Measurements from ENCODE around the gene LOXL4.
"Not testable (repeated sequence)": the region's sequence is repeated elsewhere in the genome, so short reads cannot be mapped to it uniquely, and the experiment has no call there.

Gene LOXL4

DNA sequence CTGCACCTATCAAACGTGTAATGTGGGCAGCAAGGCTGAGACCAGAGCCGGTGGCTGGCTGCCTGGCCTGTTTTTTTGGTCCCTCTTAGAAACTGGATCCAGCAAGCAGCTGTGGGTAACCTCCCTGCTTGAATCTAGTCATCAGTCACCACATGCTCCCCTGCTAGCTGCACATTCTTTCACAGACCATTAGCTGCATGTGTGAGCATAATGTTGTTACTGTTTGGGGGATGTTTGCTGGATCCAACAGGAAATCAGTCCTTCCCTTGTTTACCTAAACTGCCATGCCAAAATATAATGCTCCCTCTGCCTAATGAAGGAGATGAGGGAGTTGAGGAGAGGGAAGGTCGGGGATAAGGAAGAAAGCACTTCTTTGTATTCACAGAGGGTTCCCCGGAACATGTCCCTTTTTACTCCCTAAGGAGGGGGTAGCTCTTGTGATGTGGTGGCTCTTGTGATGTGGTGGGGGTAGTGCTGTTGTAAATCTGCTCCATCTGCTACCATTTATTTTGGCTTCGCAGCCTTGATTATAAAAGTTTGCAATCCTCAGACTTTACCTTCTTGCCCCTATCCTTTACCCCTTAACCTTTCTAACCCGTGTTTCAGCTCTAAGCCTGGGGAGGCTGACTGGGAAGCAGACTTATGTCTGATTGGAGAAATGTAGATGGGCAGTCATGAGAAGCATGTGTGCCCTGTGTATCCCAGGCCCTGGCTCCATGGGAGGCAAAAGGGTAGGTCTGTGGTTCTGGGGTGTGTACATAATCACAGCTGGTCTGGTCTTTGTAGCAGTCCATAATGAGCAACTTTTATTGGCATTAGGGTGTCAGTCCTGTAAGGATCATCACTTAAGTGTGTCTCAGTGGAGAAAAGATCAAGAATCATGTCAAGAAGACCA is 20.8 kb downstream of the LOXL4 start:
- no peak for DNase-seq (ENCODE audit: low read depth in 1 of 2, low spot score in 1 of 2)

DNA sequence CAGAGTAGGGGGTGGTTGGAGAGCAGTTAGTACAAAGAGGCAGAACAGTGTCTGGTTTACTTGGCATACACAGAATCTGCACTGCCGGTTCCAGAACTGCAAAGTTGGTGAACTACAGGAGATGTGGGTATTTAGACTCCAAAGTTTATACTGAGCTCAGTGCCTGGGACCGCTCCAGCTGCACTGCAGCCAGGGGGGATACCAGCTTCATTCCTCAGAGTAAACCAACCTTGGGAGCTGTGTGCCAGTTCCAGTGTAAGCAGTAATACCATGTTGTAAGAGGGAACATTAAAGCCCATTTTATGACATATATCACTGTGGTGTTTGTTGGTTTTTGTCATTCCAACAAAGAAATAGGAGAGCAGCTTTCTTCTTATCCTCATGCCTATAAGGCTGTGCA is 23.4 kb downstream of the LOXL4 start:
- DNase-seq (ENCODE audit: low read depth in 1 of 2, low spot score in 1 of 2) = no peak

DNA sequence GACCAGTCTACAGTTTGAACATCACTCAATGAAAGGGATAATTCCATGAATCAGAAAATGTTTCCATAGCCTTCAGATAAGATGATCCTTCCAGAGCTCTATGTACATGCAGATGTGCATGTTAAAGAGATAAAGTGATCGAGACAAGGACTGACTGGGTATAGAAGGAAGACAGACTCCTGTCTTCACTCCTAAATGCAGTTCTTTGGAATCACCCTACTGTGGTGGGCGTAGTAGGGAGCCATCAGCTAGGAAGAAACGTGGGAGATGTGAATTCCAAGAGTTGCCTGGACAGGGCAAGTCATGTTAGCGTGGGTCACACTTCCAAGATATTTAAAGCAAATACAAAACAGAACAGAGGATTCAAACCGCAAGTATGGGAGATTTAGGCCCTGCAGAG is 23.9 kb downstream of the LOXL4 start:
- DNase-seq (ENCODE audit: low read depth in 1 of 2, low spot score in 1 of 2) = no peak

DNA sequence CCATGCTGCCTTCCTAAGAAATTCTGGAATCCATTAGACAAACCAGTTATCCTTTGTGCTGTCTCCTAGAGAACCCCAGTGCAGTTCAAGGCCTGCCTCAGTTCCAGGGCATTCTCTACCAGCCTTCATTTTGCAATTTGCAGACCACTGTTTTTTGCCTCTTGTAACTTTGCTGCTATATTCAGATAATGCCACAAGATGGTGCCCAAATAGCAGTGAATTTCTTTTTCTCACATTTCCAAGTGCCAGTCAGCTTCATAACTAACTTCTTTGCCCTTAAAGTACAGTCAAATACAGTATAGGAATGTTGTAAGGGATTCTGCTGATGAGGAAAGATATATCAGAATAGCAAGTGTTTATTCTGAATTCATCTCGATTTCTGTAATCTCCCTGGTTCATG is 25.2 kb downstream of the LOXL4 start:
- no peak for DNase-seq (ENCODE audit: low read depth in 1 of 2, low spot score in 1 of 2)

DNA sequence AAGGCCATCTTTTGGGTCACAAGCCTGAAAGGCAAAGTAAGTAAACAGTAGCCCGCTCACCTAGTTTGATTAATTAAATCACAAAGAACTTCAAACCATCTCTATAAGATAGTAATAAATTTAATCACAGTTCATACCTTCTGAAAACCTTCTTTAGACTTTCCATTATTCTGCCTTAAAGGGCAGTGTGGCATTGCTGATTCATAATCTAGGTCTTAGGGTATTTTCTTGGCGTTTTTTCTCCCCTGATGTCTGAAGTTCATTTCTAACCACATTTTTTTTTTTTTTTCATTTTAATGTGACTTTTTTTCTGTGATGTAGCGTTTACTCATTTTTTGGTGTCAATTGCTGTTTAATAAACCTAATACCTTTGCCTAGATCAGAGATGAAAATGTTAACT is 27.5 kb downstream of the LOXL4 start:
- DNase-seq (ENCODE audit: low read depth in 1 of 2, low spot score in 1 of 2) = no peak

DNA sequence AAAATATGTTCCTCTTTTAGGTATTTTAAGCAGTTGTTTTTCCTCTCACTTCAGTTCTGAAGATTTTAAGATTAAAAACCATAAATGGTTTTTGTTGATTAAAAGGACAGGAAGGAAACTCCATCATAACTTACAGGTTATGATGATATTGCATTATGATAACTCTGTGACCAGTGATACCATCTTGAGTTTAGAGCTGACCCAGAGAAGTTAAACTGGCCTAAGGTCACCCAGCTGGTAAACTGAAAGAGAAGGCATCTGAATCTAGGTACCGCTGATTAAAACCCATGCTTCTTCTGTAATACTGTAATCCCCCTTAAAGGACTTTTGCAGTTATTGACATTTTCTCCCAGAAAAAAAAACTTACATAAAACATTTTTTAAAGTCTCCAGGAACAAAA is 29.6 kb downstream of the LOXL4 start:
- DNase-seq (ENCODE audit: low read depth in 1 of 2, low spot score in 1 of 2) = no peak

DNA sequence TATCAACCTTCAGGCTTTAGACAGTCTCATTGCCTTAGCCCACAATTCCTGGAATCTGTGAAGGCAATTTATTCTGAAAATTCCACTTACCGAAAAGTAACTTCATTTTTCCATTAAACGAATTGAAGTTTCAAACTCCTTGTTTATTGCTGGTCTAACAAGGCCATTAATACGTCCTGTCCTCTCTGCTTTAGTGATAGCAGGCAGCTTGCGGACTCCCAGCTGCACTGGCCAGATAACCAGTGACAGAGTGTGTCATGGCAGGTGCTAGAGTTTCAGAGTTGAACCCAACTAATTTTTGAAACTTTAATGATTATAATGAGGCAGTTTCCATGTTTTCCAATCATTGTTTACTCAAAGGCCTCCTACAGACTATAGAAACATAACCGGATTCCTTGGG is 31.1 kb downstream of the LOXL4 start:
- DNase-seq (ENCODE audit: low read depth in 1 of 2, low spot score in 1 of 2) = no peak

DNA sequence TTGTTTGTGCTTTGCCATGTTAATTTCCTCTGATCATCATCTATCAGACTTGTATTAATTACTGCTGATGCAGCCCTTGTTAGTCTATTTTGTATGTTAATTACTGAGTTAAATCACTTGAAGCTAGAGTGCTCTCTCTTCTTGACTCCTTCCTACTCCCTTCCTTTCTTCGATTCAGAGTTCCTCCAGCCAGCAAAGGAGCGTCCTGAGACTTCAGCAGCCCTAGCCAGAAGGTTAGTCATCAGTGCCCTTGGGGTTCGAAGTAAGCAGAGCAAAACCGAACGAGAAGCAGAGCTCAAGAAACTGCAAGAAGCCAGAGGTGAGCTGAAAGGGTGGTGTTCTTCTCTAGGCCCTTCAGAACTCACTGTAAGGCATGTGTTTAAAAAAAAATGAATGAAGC is 32.1 kb downstream of the LOXL4 start:
- DNase-seq (ENCODE audit: low read depth in 1 of 2, low spot score in 1 of 2) = no peak

DNA sequence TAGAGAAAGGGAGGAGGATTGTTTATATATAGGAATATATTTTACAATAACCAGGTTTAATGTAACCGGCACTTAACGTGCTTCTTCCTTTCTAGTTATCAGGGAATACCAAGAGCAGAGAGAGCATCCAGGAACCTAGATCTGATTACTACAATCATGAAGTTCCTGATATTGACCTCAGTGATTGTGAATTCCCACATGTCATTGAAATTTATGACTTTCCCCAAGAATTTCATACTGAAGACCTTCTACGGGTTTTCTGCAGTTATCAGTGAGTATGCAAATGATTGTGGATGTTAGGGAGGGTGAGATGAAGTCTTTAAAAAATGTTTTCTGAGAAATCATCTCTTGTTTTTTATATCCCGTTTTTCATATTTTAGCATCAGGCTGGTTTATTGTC is 36.6 kb downstream of the LOXL4 start:
- no peak for DNase-seq (ENCODE audit: low read depth in 1 of 2, low spot score in 1 of 2)

DNA sequence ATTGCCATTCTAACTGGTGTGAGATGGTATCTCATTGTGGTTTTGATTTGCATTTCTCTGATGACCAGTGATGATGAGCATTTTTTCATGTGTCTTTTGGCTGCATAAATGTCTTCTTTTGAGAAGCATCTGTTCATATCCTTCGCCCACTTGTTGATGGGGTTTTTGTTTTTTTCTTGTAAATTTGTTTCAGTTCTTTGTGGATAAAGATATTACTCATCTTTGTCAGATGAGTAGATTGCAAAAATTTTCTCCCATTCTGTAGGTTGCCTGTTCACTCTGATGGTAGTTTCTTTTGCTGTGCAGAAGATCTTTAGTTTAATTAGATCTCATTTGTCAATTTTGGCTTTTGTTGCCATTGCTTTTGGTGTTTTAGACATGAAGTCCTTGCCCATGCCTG is 39.7 kb downstream of the LOXL4 start:
- not testable (repeated sequence) for DNase-seq (ENCODE audit: low read depth in 1 of 2, low spot score in 1 of 2)

DNA sequence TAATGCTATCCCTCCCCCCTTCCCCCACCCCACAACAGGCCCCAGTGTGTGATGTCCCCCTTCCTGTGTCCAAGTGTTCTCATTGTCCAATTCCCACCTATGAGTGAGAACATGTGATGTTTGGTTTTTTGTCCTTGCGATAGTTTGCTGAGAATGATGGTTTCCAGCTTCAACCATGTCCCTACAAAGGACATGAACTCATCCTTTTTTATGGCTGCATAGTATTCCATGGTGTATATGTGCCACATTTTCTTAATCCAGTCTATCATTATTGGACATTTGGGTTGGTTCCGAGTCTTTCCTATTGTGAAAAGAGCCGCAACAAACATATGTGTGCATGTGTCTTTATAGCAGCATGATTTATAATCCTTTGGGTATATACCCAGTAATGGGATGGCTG is 40.3 kb downstream of the LOXL4 start:
- not testable (repeated sequence) for DNase-seq (ENCODE audit: low read depth in 1 of 2, low spot score in 1 of 2)

DNA sequence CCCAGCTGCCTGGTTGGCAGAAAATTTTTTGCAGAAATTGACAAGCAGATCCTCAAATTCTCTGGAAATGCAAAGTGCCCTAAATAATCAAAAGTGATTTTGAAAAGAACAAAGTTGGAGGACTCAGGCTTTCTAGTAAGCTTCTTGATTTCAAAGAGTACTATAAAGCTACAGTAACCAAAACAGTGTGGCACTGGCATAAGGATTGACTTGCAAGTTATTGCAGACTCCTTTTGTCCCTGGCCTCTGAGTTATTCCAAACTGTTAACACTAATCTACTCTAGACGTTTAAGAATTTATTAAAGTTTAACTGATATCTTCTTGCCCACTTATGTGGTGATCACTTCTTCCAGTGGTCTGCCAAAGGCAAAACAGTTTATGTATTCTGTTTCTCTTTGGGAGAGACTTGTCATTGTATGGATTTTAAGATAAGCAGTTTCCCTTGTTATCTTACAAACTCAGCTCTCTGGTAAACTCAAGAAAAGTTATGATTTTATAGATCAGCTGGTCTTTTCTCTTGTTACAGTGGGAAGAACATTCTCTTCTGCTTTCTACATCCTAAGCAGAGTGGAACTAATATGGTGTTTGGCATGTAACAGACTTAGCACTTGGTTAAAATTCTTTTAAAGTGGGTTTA is 41.4 kb downstream of the LOXL4 start:
- DNase-seq (ENCODE audit: low read depth in 1 of 2, low spot score in 1 of 2) = no peak

DNA sequence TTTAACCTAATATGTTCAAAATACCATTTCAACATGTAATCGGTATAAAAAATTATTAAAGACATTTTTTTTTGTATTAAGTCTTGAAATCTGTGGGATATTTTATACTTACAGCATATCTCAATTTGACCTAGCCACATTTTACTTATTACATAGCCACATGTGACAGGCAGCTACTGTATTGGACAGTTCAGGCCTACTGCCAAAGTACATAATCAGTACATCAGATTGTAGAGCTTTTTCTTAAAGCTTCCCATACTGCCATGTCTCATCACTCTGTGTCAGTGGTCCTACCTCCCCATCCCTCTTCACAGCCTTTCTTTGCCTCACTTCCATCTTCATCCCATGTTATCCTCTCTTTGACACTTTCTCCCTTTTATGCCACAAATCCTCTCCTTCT is 43.0 kb downstream of the LOXL4 start:
- DNase-seq (ENCODE audit: low read depth in 1 of 2, low spot score in 1 of 2) = no peak

DNA sequence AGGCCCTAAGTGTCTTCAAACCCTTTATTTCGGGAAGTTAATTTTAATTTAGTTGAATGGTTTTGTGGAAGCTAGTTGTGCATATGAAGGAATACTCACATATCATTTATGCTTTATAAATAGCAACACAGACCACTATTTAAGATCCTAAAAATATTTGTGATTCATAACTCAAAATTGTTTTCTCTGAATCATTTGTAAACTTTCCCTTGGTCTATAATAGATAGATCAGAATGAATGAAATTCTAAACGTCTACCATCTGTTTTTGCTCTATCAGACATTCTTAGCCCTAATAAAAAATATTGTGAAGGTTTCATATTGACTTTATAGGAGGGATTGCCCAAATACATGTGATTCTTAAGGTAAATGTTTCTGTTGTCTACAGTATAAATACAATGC is 43.5 kb downstream of the LOXL4 start:
- DNase-seq (ENCODE audit: low read depth in 1 of 2, low spot score in 1 of 2) = no peak

DNA sequence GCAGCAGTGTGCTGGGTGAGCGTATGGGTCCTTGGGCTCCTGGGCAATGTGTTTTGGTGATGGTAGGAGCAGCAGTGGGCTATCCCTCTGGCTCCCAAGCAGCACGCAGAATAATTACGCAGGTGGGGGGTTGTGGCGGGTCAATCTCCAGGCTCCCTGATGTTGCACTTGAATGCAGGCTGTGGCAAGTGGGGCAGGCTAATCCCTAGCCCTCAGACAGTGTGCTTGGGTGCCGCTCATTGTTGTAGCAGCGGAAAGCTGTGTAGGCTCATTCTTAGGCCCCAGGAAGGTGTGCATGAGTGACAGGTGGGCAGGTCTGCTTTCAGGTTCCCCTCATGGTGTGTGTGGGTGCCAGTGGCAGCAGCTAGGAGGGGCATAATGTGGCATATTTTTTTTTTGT is 44.1 kb downstream of the LOXL4 start:
- DNase-seq (ENCODE audit: low read depth in 1 of 2, low spot score in 1 of 2) = no peak

DNA sequence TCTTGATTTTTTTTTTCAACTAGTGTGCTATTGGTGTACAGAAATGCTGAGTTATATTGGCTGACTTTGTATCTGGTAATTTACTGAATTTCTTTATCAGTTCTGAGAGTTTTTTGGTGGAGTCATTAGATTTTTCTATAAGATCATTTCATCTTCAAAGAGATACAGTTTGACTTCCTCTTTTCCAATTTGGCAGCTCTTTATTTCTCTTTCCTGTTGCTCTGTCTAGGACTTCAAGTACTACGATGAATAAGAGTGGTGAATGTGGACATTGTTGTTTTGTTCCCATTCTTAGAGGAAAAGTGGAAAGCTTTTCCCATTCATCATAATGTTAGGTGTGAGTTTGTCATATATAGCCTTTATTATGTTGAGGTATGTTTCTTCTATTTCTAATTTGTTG is 50.2 kb downstream of the LOXL4 start:
- no peak for DNase-seq (ENCODE audit: low read depth in 1 of 2, low spot score in 1 of 2)

DNA sequence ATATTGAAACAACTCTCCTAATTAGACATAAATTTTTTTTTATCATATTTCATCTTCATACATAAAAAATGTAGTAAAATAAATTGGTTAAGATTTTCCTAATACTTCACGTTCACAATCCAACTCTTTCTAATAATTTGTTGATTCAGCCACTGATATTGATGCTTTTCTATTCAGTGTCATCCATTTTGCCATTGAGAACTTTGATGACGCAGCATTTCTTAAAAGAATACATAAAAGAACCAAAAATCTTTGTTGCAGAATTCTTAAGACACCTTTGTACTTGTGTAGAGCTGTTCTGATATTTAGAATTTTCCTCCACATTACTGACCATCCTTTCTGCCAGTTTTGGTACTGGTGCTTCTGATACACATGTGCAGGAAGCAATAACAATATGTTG is 52.6 kb downstream of the LOXL4 start:
- no peak for DNase-seq (ENCODE audit: low read depth in 1 of 2, low spot score in 1 of 2)

DNA sequence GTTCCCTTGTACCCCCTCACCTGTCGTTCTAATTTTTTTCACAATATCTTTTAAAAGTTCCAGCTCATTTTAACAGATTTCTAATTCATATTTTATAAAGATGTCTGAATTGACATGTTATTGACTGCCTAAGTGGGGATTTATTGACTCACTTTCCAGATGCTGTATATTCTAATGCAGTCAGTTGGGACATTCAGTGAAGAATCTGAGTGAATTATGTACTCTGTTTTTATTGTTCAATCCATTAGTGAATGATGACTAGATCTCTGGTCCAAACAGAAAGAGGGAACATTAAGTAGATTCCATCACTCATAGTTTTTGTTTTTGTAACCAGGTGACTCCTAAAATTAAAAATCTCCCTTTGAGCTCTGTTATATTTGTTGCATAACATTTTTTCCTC is 54.3 kb downstream of the LOXL4 start:
- no peak for DNase-seq (ENCODE audit: low read depth in 1 of 2, low spot score in 1 of 2)

DNA sequence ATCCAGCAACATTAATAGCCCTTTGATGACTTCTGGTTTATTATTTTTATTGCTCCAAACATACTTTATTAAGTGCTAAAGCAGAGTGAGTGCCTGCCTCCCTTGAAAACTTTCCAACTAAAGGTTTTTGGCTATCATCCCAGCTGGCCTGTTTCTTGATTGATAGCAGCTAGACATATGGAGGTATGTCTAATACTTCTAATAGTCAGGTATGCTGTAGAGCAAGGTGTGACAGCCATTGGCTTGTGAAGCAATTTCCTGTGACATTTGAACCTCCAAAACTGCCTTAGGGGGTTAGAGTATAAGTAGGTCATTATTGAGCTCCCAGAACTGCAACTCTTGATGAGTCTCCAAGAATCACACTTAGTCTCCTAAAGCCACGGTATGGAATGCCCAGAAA is 55.8 kb downstream of the LOXL4 start:
- no peak for DNase-seq (ENCODE audit: low read depth in 1 of 2, low spot score in 1 of 2)

DNA sequence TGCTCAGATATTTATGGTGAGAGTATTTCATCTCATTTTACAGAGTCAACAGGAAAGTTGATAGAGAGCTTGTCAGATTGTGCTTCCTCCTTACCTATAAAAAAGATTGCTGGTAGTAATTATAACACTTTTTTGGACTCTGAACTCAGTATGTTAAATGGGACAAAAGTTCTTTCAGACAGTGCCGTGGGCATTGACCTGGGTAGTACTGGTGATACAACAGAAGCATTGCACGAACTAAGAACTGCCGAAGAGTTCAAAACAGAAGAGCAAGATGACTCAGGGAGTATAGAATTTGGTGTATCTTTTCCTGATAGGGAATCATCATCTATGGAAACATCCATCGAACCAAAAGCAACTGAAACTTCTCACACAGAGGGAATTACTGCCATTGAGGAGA is 58.6 kb downstream of the LOXL4 start:
- DNase-seq (ENCODE audit: low read depth in 1 of 2, low spot score in 1 of 2) = no peak

DNA sequence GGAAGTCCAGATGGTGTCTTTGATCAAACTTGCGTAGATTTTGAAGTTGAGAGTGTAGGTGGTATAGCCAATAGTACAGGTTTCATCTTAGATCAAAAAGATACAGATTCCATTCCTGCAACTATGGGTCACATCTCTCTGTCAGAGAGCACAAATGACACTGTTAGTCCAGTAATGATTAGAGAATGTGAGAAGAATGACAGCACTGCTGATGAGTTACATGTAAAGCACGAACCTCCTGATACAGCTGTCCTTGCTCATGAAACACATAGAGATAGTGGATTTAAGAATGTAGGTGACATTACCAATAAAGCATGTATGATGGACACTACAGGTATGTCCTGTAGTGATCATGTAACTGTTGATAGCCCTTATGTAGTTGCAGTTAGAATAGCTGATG is 59.1 kb downstream of the LOXL4 start:
- no peak for DNase-seq (ENCODE audit: low read depth in 1 of 2, low spot score in 1 of 2)

DNA sequence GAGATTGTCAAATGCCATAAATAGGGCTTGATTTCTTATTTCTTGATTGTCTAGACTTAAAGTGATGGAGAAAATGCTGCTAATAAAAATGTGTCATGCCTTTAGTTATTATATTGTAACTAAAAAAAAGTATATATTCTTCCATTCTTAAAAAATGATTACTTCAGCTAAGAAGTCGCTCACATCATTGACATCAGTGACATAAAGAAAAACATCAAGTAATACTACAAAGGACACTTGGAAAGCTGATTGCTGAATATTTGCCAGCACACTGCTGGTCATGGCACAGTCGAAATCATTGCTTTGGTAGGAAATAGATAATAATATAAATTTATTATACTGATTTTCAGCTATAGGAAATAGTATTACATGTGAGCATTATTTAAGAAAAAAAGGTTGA is 62.6 kb downstream of the LOXL4 start:
- DNase-seq (ENCODE audit: low read depth in 1 of 2, low spot score in 1 of 2) = no peak

DNA sequence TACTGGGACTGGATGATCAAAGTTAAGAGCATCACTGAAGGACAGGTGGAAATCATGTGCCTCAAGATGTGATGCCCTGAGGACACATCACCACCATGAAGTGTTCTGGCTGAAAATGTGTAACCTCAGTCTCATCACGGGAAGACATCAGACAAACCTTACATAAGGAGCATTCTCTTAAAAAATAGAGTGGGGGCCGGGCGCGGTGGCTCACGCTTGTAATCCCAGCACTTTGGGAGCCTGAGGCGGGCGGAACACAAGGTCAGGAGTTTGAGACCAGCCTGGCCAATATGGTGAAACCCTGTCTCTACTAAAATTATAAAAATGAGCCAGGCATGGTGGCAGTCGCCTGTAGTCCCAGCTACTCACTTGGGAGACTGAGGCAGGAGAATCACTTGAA is 65.6 kb downstream of the LOXL4 start:
- DNase-seq (ENCODE audit: low read depth in 1 of 2, low spot score in 1 of 2) = no peak

Measured in stimulated activated CD4-positive, alpha-beta T cell treated with anti-CD3 and anti-CD28 coated beads, Interleukin-15, amount 100 ng/mL, for 1 hour (primary cell).